Epithelial cell of proximal tubule (primary cell): Measurements from ENCODE around the gene SOBP. TPM values are rescaled to one million over a fixed set of nuclear protein-coding genes. Genes with fewer than 3 reads are reported as not detected.

ENCODE experiments used
- DNase-seq: peaks from one replicate; pipeline ENCODE4 v3.0.0-alpha.2; 2011; ENCODE audit warnings: low read depth
- H3K4me3 ChIP-seq: 2 replicates; pipeline ENCODE4 v1.5.1; 2011; ENCODE audit warnings: low read depth, mild to moderate bottlenecking, low read length
- CTCF ChIP-seq: conservative IDR thresholded peaks from 2 replicates; pipeline ENCODE4 v1.5.1; 2012; ENCODE audit warnings: low read depth, mild to moderate bottlenecking, low read length
- total RNA-seq: library from RNA; depleted of rRNA; stranded (reverse); fragments of >200 nt; gene quantifications from 2 replicates; pipeline ENCODE4 v1.2.3, GENCODE V29; 2015

The SOBP gene
- total RNA-seq, 1 donor from 2014 or later: 2.5 TPM

- H3K4me3 ChIP-seq: no peak overlapping the region
- DNase-seq: no peak
- peak; percentile 9 for TF ChIP-seq CTCF
These were observed 113.1 kb downstream of the SOBP start for GRCh38 chr6:107603006-107603370.

GRCh38 chr6:107604549-107604948 is 114.6 kb downstream of the SOBP start:
- H3K4me3 ChIP-seq: no peak overlapping the region
- no peak for TF ChIP-seq CTCF
- no peak for DNase-seq

- H3K4me3 ChIP-seq: no peak overlapping the region
- DNase-seq: no peak
- no peak for TF ChIP-seq CTCF
These were observed 116.5 kb downstream of the SOBP start for GRCh38 chr6:107606407-107606806.

GRCh38 chr6:107607116-107607515 is 117.2 kb downstream of the SOBP start:
- no peak for TF ChIP-seq CTCF
- no peak overlapping the region for H3K4me3 ChIP-seq
- no peak for DNase-seq

- TF ChIP-seq CTCF: no peak
- DNase-seq: no peak
- no peak overlapping the region for H3K4me3 ChIP-seq
These were observed 121.3 kb downstream of the SOBP start for GRCh38 chr6:107611094-107611810.

GRCh38 chr6:107612762-107613415 is 123.0 kb downstream of the SOBP start:
- peak; percentile 13 for TF ChIP-seq CTCF
- H3K4me3 ChIP-seq: no peak overlapping the region
- DNase-seq: no peak
